HEK293 (cell line): ENCODE data around the gene NLRP1.

Experiments
- CTCF ChIP-seq: fragments of 450-650 bp; formaldehyde crosslinking; IDR thresholded peaks from 2 replicates; pipeline ENCODE4 v1.5.1; 2016; ENCODE audit warnings: missing biosample characterization, missing genetic modification characterization
- TRIM28 ChIP-seq: IDR thresholded peaks from 2 replicates; pipeline ENCODE4 v1.6.1; 2011; ENCODE audit warnings: low read length, control low read depth, borderline replicate concordance
- WT1 ChIP-seq: fragments of 450-650 bp; formaldehyde crosslinking; IDR thresholded peaks from 2 replicates; pipeline ENCODE4 v1.5.1; 2016; ENCODE audit warnings: missing biosample characterization, missing genetic modification characterization
- YY1 ChIP-seq: fragments of 450-650 bp; formaldehyde crosslinking; IDR thresholded peaks from 2 replicates; pipeline ENCODE4 v1.5.1; 2018; ENCODE audit warnings: missing biosample characterization, missing genetic modification characterization
- ZNF416 ChIP-seq: fragments of 450-650 bp; formaldehyde crosslinking; IDR thresholded peaks from 2 replicates; pipeline ENCODE4 v1.5.1; 2016; ENCODE audit warnings: missing biosample characterization, missing genetic modification characterization
- ZNF501 ChIP-seq: fragments of 450-650 bp; formaldehyde crosslinking; IDR thresholded peaks from 2 replicates; pipeline ENCODE4 v1.5.1; 2016; ENCODE audit warnings: missing biosample characterization, missing genetic modification characterization

DNA sequence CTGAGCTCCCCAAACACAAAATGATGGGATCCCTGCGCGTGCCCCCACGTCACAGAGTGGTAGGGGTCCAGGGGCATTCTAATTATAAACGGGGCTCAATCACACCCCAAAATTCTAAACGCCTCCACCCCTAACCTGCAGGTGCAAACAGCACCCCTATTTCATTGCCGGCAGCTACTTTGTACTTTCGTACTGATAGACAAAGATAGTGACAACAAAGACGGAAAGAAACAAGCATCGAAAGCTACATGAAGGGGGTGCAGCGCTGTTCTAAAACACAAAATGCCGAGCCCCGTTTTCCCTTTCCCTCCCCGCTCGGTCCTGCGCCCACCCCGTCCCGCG lies 84.1 kb downstream of the NLRP1 start:
- TF ChIP-seq YY1 (tag by site-specific recombination): no peak
- TF ChIP-seq CTCF: no peak
- no peak for TF ChIP-seq TRIM28
- no peak for TF ChIP-seq ZNF416 (tag by site-specific recombination)
- TF ChIP-seq WT1 (tag by site-specific recombination): no peak
- no peak for TF ChIP-seq ZNF501 (tag by site-specific recombination)
